CD4-positive, alpha-beta T cell treated with Interferon alpha-2 for 1 hour (primary cell): ENCODE measurements around the gene BMP6.

Experiments used
- DNase-seq, 2 donors: peaks; one replicate each; pipeline ENCODE4 v3.0.0-alpha.2; 2020 to 2022

BMP6 gene

DNA sequence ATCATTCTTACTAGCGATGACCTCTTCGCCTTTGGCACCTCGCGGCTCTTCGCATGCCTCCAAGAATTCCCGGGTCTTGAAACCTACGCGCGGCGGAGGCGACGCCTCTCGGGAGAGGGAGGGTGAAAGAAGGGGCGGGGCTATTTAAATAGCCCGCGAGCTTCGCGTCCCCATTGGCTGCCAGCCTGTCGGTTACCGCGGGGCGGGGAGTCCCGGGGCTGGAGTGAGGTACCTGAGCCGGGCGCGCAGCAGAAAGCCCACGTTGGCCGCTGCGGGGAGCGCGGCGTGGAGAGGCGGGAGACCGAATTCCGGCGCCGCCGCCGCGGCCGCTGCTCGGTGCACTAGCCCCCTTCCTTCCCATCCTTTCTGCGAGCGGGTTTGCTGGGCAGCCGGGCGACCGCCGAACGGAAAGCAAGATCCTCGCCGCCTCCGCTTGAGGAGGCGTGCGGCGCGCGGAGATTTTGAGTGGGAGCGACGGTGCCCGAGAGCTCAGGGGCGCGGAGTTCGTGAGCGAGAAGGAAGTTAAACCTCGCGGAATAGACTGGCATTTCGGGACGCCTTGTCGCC lies at the start of gene BMP6:
BMP6 (plus strand) TSS at position 251 of the 567 bp plus-strand sequence. CDS start 857 bp downstream, outside the sequence.
- peak; percentile 56 to 65 for DNase-seq

DNA sequence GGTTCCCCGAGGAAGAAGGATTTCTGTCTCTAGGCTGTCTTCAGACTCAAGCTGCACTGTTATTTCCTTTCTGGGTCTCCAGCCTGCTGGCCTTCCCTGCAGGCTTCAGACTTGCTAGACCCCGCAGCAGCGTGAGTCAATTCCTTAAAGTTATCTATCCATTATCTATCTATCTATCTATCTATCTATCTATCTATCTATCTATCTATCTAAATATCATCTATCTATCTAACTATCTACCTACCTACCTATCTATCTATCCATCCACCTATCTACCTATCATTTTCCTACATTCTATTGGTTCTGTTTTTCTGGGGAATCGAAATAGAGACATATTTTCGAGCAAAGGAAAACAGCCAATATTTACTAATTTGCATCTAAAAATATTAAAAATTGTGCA lies 48.7 kb upstream of the BMP6 start:
- no peak for DNase-seq

DNA sequence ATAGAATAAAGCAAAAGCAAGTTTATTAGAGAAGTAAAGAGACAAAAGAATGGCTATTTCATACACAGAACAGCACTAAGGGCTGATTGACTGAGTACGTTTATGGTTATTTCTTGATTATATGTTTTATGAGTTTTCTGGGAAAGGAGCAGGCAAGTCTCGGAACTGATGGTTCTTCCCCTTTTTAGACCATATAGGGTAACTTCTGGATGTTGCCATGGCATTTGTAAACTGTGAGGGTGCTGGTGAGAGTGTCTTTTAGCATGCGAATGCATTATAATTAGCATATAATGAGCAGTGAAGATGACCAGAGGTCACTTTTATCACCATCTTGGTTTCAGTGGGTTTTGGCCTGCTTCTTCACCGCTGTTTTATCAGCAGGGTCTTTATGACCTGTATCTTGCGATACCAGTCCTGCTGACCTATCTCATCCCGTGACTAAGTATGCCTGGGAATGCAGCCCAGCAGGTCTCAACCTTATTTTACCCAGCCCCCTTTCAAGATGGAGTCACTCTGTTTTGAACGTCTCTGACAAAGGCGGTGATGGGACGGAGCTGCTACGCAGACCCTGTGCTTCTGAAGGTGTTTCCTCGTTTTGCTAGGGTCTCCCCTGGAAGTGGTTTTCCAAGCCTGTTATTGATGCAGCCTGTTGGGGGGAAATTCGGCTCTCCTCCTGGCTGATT lies 45.4 kb upstream of the BMP6 start:
- DNase-seq, result no peak

GRCh38 chr6:7681449-7681848 lies 44.5 kb upstream of the BMP6 start:
- no peak for DNase-seq

- no peak for DNase-seq
Observed at GRCh38 chr6:7684076-7684475, 41.8 kb upstream of the BMP6 start.

DNA sequence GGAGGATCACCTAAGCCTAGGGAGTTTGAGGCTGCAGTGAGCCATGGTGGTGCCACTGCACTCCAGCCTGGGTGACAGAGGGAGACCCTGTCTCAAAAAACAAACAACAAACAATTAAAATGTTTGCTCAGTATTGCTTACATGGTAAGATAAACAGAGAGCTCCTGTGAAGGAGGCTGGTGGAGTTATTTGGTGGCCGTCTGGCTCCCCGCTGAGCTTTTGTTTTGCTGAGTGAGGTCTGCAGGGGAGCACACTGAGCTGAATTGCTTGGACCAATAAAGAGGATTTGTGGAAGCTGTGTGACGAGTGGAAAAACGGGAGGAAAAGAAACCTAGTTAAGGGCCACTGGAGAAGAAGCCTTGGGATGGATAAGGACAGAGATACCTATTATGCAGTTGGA lies 41.1 kb upstream of the BMP6 start:
- no peak for DNase-seq

GRCh38 chr6:7685276-7685675 lies 40.6 kb upstream of the BMP6 start:
- no peak for DNase-seq

DNA sequence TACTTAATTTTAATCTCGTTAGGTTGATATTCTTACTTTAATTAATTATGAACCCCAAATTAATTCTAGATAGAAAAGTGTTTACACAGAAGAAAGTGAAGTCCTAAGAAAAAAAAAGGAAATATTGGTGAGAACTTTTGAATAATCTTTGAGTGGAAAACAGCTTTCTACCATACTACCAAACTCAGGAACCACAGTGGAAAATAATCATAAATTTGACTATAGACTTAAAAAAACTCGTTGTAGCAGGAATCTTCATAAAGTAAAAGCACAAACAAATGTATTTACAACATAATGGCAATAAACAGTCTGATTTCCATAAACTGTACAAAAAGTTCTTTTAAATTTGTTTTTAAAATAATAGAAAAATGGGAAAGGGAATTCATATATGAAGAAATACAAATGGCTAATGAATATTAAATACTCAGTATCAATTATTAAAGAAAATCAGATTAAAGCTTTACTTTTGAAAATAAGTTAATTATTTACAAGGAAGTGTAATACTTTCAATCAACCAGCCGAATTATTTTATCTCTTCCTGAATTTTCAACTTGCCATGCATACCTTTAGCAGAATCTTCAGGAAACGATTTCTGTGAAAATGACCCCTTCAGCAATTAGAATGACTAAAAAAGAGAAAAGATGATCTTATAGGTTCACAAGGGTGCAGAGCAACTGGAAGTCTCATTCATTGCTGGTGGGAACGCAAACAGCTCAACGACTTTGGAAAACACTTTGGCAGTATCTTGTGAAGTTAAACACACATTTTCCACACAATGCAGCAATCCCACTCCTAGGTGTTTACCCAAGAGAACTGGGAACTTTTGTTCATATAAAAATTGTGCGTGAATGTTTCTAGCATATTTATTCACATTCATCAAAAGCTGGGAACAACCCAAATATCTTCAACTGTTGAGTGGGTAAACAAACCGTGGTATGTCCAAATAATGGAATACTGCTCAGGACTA lies 38.5 kb upstream of the BMP6 start:
- no peak for DNase-seq

DNA sequence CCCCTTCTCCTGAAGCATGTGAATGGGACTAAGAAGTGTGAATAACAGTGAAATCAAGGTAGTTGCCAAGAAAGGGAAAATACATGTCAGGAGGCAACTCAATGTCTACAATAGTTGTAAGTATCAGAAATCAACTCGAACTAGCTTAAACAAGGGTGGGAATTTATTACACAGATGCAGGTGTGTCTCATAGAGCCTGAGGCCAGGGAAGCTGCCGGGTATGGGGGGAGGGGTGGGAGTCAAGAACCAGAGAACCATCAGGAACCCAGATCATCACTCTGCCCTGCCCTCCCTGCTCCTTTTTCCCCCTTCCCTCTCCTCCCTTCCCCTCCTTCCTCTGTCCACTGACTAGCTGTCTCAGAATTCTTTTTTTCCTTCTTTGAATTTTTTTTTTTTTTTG lies 34.9 kb upstream of the BMP6 start:
- no peak for DNase-seq

DNA sequence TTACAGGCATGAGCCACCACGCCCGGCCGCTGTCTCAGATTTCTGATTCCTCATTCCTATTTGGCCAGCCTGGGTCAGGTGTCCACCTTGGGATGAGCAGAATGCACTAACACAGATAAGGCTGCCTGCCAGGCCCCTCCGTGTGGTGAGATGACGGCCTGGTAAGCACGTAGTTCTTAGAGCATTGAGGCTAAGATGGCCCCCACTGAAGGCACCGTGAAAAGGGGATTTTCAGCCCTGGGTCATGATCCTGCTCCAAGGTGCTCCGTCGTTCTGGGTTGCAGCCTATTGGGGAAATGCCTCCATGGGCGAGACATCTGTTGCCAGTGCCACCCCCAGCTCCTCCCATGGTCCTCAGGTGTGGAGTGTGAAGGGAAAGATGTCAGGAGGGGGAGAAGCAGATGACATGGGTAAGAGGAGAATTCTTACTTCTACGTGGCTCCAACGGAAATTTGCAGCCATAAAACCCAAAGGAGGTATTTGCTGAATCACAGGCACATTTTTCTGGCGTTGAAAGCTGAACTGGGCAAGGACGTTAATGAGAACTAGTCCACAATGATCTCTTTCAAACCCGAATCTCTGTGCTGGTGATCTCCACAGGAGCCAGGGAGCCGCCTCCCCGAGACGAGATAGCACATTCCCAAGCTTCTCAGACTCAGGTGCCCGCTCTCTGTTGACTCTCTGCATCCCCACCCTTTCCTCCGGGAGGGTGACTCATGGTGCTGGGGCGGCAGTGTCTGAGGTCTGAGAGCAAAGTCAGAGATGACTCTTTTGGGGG lies 34.0 kb upstream of the BMP6 start:
- no peak for DNase-seq

- no peak for DNase-seq
Observed at GRCh38 chr6:7692453-7692784, 33.5 kb upstream of the BMP6 start.

GRCh38 chr6:7693827-7694226 lies 32.1 kb upstream of the BMP6 start:
- no peak for DNase-seq

GRCh38 chr6:7696061-7696460 lies 29.8 kb upstream of the BMP6 start:
- DNase-seq, result no peak

DNA sequence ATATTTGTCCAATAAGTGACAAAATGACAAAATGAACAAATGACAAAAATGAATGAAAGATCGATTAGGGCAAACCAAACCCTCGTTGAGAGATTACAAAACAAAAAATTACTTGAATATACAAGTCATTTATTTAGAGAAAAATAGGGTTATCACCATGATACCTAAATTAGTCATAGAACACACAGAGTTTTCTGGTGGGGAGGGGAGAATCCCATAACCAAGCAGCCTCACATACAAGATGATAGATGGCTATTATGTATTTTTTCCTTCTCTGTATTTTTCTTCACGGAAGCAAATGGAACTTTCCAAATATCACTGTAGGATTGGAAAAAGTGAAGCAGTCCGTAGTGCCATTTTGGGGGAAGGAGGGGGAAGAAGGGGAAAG lies 28.5 kb upstream of the BMP6 start:
- DNase-seq, result no peak

DNA sequence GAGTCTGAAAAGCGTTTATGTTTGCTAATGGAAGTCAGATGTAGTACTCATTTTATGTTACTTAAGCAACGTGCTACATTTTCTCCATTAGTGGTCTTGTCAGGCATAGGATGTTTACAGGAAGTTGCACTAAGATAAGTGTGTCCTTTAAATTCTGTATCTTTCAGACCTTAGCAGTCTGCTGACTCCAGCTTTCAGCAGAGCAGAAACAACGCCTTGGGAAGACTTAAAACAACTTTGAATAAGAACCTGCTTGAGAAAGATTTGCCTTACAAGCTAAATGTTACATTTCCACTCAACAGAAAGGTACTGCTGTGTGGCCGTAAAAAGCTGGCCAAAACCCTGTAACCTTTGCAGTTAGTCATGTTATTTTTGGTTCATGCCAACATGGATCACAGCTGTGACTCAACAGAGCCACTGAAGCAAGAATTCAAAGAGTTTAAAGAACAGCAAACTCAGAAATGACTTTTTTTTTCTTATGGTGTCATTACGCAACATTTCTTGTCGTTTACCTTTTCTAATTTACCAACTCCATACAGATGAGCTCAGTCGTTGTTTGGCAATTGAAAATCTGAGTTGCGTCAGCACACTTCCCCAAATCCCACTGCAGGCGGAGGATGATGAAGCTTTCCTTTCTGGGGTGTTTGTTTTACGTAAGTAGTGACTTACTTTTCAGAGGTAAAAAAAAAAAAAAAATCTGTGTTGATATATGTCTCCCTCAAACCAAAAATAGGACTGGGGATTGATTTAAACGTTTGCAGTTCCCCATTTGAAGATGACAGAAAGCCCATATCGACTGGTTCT lies 27.9 kb upstream of the BMP6 start:
- peak; percentile 14 to 72 for DNase-seq

DNA sequence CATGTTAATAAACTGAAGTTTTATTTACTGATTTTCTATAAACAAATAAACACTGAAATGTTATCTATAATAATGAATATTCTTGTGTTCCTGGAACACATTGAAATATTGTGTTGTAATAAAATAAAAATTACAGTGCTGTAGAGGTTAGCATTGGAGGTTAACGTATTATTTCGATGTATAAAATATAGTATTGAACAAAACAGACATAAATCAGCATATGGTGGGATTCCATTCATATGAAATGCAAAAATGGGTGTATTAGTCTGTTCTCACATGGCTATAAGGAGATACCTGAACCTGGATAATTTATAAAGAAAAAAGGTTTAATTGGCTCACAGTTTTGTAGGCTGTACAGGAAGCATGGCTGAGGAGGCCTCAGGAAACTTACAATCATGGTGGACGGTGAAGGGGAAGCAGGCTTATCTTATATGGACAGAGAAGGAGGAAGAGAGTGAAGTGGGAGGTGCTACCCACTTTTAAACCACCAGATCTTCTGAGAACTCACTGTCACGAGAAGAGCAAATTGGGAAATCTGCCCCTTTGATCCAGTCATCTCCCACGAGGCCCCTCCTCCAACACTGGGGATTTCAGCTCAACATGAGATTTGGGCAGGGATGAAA lies 24.6 kb upstream of the BMP6 start:
- DNase-seq, result peak in 1 of 2 donors; percentile 29

- no peak for DNase-seq
Observed at GRCh38 chr6:7703148-7703680, 22.7 kb upstream of the BMP6 start.

GRCh38 chr6:7705483-7705882 lies 20.4 kb upstream of the BMP6 start:
- no peak for DNase-seq

GRCh38 chr6:7706269-7706668 lies 19.6 kb upstream of the BMP6 start:
- DNase-seq, result no peak

- no peak for DNase-seq
Observed at GRCh38 chr6:7707787-7708186, 18.1 kb upstream of the BMP6 start.

- DNase-seq, result no peak
Observed at GRCh38 chr6:7719364-7719850, 6.5 kb upstream of the BMP6 start.
